ENCODE measurements around the gene FMN2.

- no peak for TF ChIP-seq CTCF (IDR thresholded peaks at IDR 0.05)
- no peak for TF ChIP-seq POLR2A (IDR thresholded peaks at IDR 0.05)
Measured at GRCh38 chr1:240385551-240385950, 293.9 kb downstream of the FMN2 start.

All from Peyer's patch (tissue), 4 donors.